ENCODE data around the gene CUEDC2. TPM values are rescaled to one million over a fixed set of nuclear protein-coding genes. Genes with fewer than 3 reads are reported as not detected.
A peak's percentile ranks its signal among the peaks of the same experiment; 100 is the strongest.

Gene CUEDC2
- total RNA-seq, 4 donors from 2014 or later = 5.2 to 35.2 (median 33.5) TPM

- peak overlapping the region in 2 of 4 donors; percentile 7 to 17 for H3K4me3 ChIP-seq
- TF ChIP-seq POLR2AphosphoS5 (IDR thresholded peaks at IDR 0.05) = no peak
- no peak for TF ChIP-seq EP300 (IDR thresholded peaks at IDR 0.05; ENCODE audit: low read depth)
- TF ChIP-seq POLR2A (IDR thresholded peaks at IDR 0.05) = no peak
- TF ChIP-seq, protein P1, sequence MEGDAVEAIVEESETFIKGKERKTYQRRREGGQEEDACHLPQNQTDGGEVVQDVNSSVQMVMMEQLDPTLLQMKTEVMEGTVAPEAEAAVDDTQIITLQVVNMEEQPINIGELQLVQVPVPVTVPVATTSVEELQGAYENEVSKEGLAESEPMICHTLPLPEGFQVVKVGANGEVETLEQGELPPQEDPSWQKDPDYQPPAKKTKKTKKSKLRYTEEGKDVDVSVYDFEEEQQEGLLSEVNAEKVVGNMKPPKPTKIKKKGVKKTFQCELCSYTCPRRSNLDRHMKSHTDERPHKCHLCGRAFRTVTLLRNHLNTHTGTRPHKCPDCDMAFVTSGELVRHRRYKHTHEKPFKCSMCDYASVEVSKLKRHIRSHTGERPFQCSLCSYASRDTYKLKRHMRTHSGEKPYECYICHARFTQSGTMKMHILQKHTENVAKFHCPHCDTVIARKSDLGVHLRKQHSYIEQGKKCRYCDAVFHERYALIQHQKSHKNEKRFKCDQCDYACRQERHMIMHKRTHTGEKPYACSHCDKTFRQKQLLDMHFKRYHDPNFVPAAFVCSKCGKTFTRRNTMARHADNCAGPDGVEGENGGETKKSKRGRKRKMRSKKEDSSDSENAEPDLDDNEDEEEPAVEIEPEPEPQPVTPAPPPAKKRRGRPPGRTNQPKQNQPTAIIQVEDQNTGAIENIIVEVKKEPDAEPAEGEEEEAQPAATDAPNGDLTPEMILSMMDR (IDR thresholded peaks at IDR 0.05) = no peak
Observed at GRCh38 chr10:102467971-102468438, 35.6 kb upstream of the CUEDC2 start.

DNA sequence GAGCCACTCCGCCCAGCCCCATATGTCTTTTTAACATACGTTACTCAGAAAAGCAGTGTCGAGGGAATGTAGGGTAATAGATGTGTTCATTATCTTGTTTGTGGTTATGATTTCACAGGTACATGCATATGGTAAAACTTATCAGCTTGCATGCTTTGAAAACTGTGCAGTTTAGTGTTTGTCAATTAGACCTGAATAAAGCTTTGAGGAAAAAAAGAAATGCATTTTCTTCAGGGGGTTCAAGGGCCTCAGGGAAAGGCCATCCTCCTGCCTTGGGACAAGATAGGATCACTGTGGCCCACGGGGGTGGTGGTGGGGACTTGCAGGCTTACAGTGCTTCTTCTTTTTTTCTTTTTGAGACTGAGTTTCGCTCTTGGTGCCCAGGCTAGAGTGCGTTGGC lies 34.9 kb upstream of the CUEDC2 start:
- intact Hi-C loops (cut with DNase I; ENCODE audit: low total_unique reads) = no loop called here
- WGBS, 2 donors (ENCODE audit: low coverage in 1 of 2) = 79 to 80% methylated on average over 5 to 6 of the region's 6 CpGs
- H3K36me3 ChIP-seq = no peaks in the 10 kb centered on the region
- TF ChIP-seq POLR2A (IDR thresholded peaks at IDR 0.05) = no peak
- TF ChIP-seq POLR2AphosphoS5 (IDR thresholded peaks at IDR 0.05) = no peak
- TF ChIP-seq EP300 (IDR thresholded peaks at IDR 0.05; ENCODE audit: low read depth) = no peak
- TF ChIP-seq, protein P1 (IDR thresholded peaks at IDR 0.05) = no peak
- peak overlapping the region in 3 of 4 donors; percentile 57 to 74 (median 67) for H3K27ac ChIP-seq
- H3K27me3 ChIP-seq = no peaks in the 10 kb centered on the region
- H3K4me3 ChIP-seq = no peak overlapping the region
- in situ Hi-C loops (cut with MboI; ENCODE audit: low pct_ligation_motif_present in 1 of 4, low pct_unique_long_range_greater_than_20kb in 1 of 4, low sequenced_read_pairs in 3 of 4) = no loop called here
- peaks cover 0 to 25% (median 9%) of the 10 kb centered on the region in 4 donors for H3K4me1 ChIP-seq
- no peaks in the 10 kb centered on the region for H3K9me3 ChIP-seq
- DNase-seq = no peak

More at GRCh38 chr10:102467971-102468438, 35.6 kb upstream of the CUEDC2 start:
- intact Hi-C loops (cut with DNase I; ENCODE audit: low total_unique reads) (no loop called here), in situ Hi-C loops (cut with MboI; ENCODE audit: low pct_ligation_motif_present in 1 of 4, low pct_unique_long_range_greater_than_20kb in 1 of 4, low sequenced_read_pairs in 3 of 4) (no loop called here)
- Histone ChIP-seq H3K9me3 (no peaks in the 10 kb centered on the region), H3K36me3 (no peaks in the 10 kb centered on the region), H3K4me1 (peaks cover 0 to 18% (median 3%) of the 10 kb centered on the region in 4 donors), H3K27ac (peak overlapping the region; percentile 17 to 74 (median 62)), H3K27me3 (no peaks in the 10 kb centered on the region)
- WGBS, 2 donors (ENCODE audit: low coverage in 1 of 2) = 18 to 41% methylated on average over 4 to 6 of the region's 6 CpGs
- peak; percentile 68 for DNase-seq

- in situ Hi-C loops (cut with MboI; ENCODE audit: low pct_ligation_motif_present in 1 of 4, low pct_unique_long_range_greater_than_20kb in 1 of 4, low sequenced_read_pairs in 3 of 4) = no loop called here
- 58 to 80% methylated on average over 1 to 3 of the region's 3 CpGs for WGBS, 2 donors (ENCODE audit: low coverage in 1 of 2)
- Histone ChIP-seq H3K4me3 (no peak overlapping the region), H3K36me3 (no peaks in the 10 kb centered on the region), H3K4me1 (peaks cover 11 to 40% (median 21%) of the 10 kb centered on the region in 4 donors), H3K27me3 (no peaks in the 10 kb centered on the region), H3K9me3 (no peaks in the 10 kb centered on the region), H3K27ac (no peak overlapping the region)
- intact Hi-C loops (cut with DNase I; ENCODE audit: low total_unique reads) = no loop called here
- no peak for DNase-seq
- TF ChIP-seq POLR2AphosphoS5 (IDR thresholded peaks at IDR 0.05) (no peak), POLR2A (IDR thresholded peaks at IDR 0.05) (no peak), EP300 (IDR thresholded peaks at IDR 0.05; ENCODE audit: low read depth) (no peak)
- TF ChIP-seq, protein P1 (IDR thresholded peaks at IDR 0.05) = no peak
Observed at GRCh38 chr10:102465466-102465865, 33.1 kb upstream of the CUEDC2 start.

GRCh38 chr10:102463983-102464382 lies 31.6 kb upstream of the CUEDC2 start:
- TF ChIP-seq POLR2AphosphoS5 (IDR thresholded peaks at IDR 0.05) = no peak
- TF ChIP-seq, protein P1 (IDR thresholded peaks at IDR 0.05) = no peak
- in situ Hi-C loops (cut with MboI; ENCODE audit: low pct_ligation_motif_present in 1 of 4, low pct_unique_long_range_greater_than_20kb in 1 of 4, low sequenced_read_pairs in 3 of 4) (no loop called here), intact Hi-C loops (cut with DNase I; ENCODE audit: low total_unique reads) (no loop called here)
- H3K27me3 ChIP-seq = no peaks in the 10 kb centered on the region
- no peaks in the 10 kb centered on the region for H3K9me3 ChIP-seq
- H3K27ac ChIP-seq = no peak overlapping the region
- 54 to 80% methylated on average over 5 to 10 of the region's 10 CpGs for WGBS, 2 donors (ENCODE audit: low coverage in 1 of 2)
- peaks cover 11 to 40% (median 21%) of the 10 kb centered on the region in 4 donors for H3K4me1 ChIP-seq
- H3K4me3 ChIP-seq = no peak overlapping the region
- no peaks in the 10 kb centered on the region for H3K36me3 ChIP-seq
- DNase-seq = no peak

Data from transverse colon (tissue), 4 donors.